Skin epidermis (tissue), 12 donors: ENCODE measurements around the gene ZNF420.
"Not testable (repeated sequence)": the region's sequence is repeated elsewhere in the genome, so short reads cannot be mapped to it uniquely, and the experiment has no call there.

Source experiments
- H3K27ac ChIP-seq, 21 experiments: fragments of 200-600 bp; sonication (generic) in 11 of 21; one replicate each; pipeline ENCODE4 v1.5.0; 2020; ENCODE audit warnings: mild to moderate bottlenecking in 3 of 21, inconsistent platforms in 2 of 21, moderate library complexity in 2 of 21
- H3K4me3 ChIP-seq, 7 experiments: fragments of 200-600 bp; sonication (generic) in 2 of 7; one replicate each; pipeline ENCODE4 v1.5.0; 2020; ENCODE audit warnings: inconsistent platforms in 2 of 7, mild to moderate bottlenecking in 2 of 7, moderate library complexity in 1 of 7

ZNF420 gene

GRCh38 chr19:37077934-37078716 lies at the start of gene ZNF420:
Gene ZNF420, plus strand, starts transcription at chr19:37078433. Its CDS starts 10,686 bp downstream, at chr19:37089119.
- H3K4me3 ChIP-seq, result peak within 1 kb of the TSS; percentile 54 to 81 (median 67)
- peak within 1 kb of the TSS in 20 of 21 experiments; percentile 39 to 92 (median 83) for H3K27ac ChIP-seq

DNA sequence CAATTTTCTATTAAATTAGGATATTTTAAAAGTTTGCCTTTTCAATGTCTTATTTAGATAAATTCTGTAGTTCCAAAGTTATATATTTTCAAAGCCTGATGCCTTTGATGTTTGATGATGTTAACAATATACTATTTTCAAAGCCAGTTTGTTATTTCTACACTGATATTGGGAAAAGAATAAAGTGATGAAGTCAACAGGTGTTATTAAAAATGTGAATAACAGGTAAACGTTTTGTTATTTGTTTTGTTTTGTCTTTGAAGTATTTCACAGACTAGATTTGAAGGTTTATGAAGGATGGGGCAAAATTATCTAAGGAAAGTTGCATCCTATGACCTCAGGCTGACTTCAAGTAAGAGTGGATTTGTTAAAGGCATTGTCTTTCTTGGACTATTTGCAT lies 33.1 kb upstream of the ZNF420 start:
- Histone ChIP-seq H3K27ac (no peak overlapping the region), H3K4me3 (no peak overlapping the region)

DNA sequence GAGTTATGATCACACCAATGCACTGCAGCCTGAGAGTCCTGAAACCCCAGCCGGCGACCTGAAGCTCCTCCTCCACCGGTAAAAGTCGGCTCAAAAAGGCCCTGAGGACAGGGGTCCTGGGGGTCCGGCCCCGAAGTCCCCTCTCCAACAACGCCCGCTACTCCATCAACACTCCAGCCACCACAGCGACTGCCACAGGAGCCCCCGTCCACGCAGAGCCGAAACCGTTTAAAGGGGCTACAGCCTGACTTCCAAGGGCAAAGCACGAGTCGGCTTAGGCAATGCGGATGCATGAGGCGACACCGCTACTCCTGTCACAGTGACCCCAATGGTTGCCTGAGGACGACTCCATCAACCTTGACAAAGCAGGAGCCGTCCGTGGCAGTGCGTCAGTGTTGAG lies 22.9 kb upstream of the ZNF420 start:
- Histone ChIP-seq H3K4me3 (no peak overlapping the region), H3K27ac (no peak overlapping the region)

DNA sequence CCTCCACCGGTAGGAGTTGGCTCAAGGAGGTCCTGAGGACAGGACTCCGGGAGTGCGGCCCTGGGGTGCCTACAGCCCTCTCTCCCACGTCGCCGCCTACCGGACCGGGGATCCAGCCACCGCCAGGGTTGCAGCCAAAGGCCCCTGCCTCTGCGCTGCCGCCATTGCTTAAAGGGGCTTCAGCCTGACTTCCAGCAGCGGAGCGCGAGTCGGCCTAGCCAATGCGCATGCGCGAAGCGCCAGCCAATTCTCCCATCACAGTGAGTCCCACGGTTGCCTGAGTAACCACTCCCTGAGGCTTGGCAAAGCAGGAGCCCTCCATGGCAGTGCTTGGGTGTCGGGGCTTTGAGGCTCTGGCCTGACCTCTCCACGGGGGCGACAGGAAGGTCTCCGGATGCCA lies 21.5 kb upstream of the ZNF420 start:
- H3K4me3 ChIP-seq, result no peak overlapping the region

GRCh38 chr19:37059142-37059541 lies 19.1 kb upstream of the ZNF420 start:
- H3K27ac ChIP-seq, result no peak overlapping the region
- no peak overlapping the region for H3K4me3 ChIP-seq

More for the DNA sequence above, 21.5 kb upstream of the ZNF420 start:
- no peak overlapping the region for H3K27ac ChIP-seq

DNA sequence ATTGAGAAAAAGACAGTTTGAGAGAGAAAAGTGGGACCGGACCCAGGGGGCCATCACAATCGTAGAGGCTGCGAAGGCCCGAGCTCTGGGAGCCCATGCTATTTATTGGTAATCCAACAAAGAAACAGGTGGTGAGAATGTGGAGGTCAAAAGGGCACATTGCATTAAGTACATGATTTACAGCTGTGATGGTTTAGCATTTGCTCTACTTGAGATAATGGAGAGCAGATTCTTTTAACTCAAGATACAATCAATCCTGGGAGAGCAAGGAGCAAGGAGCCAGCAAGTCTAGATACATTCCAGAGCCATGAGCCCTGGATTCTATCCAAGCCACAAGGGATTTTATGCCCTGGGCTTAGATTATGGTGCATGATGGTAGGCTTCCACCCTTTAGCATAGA lies 13.3 kb upstream of the ZNF420 start:
- H3K4me3 ChIP-seq, H3K27ac ChIP-seq: not testable (repeated sequence)

DNA sequence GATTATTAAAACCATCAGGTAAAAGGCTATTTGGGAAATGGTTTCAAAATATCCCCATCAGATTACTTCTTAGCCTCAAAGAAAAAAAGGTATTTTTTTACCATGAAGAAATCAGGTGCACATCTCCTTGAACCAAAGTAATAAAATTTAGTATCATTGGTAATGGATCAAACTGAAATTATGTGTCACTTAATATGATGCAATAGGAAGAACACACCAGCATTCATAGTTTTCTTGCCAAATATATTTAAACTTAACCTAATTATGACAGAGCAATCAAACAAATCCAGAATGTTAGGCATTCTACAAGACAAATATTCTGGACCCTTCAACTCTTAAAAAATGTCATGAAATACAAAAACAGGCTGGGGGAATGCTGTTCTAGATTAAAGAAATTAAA lies 4.1 kb upstream of the ZNF420 start:
- Histone ChIP-seq H3K27ac (no peak overlapping the region), H3K4me3 (no peak overlapping the region)

GRCh38 chr19:37074819-37075362 lies 3.3 kb upstream of the ZNF420 start:
- H3K4me3 ChIP-seq, result no peak overlapping the region
- H3K27ac ChIP-seq, result no peak overlapping the region

GRCh38 chr19:37076524-37076923 lies 1.7 kb upstream of the ZNF420 start:
- H3K27ac ChIP-seq, H3K4me3 ChIP-seq: not testable (repeated sequence)

DNA sequence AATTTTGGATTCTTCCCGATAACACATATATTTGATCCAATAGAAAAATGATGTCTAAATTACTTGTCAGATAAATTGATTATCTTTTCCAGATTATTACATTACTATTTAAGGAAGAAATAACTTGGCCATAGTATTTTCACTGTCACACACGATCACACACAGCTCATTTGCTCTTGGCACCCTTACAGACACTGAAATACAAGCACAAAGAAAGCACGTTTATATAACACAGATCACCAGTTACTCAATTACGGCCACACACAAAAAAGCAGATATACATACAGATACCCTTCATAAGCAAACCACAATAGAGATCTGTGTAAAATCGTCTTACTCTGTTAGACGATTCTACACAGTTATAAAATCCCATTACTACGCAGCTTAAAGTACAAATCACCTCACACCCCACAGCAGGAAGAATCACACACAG lies 716 bp upstream of the ZNF420 start:
- Histone ChIP-seq H3K27ac (peak overlapping the region in 20 of 21 experiments; percentile 39 to 92 (median 83)), H3K4me3 (peak overlapping the region; percentile 54 to 81 (median 67))

DNA sequence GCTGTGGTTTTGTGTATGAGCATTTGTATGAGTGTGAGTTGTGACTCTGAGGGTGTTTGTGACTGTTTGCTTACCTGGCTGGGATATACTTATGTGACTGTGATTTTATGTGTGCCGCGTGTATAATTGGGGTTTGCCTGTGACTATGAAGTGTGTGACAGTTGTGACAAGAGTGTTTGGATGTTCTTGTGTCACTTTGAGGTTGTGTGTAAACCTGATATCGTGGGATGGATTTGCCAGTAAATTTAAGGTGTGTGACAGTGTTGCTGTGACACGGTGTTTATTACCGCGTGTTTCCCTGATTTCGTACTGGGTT lies 442 bp downstream of the ZNF420 start:
- Histone ChIP-seq H3K4me3 (peak overlapping the region; percentile 54 to 81 (median 67)), H3K27ac (peak overlapping the region in 20 of 21 experiments; percentile 39 to 92 (median 83))

- peak overlapping the region; percentile 54 to 81 (median 67) for H3K4me3 ChIP-seq
Measured at GRCh38 chr19:37079238-37079637, 1.0 kb downstream of the ZNF420 start.

DNA sequence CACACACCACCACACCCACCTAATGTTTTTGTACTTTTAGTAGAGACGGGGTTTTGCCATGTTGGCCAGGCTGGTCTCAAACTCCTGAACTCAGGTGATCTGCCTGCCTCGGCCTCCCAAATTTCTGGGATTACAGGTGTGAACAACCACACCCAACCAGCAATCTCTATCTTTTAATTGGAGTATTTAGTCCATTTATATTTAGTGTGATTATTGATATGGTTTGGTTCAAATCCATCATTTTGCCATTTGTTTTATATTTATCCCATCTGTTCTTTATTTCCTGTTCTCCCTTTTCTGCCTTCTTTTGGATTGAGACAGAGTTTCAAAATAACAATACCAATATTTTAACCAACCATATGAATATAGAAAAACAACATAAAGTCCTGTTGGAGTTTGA lies 4.1 kb downstream of the ZNF420 start:
- no peak overlapping the region for H3K27ac ChIP-seq
- H3K4me3 ChIP-seq, result no peak overlapping the region

More at GRCh38 chr19:37079238-37079637, 1.0 kb downstream of the ZNF420 start:
- peak overlapping the region in 7 of 21 experiments; percentile 81 to 91 (median 89) for H3K27ac ChIP-seq

- no peak overlapping the region for H3K4me3 ChIP-seq
- H3K27ac ChIP-seq, result no peak overlapping the region
Measured at GRCh38 chr19:37087110-37087509, 8.9 kb downstream of the ZNF420 start.

DNA sequence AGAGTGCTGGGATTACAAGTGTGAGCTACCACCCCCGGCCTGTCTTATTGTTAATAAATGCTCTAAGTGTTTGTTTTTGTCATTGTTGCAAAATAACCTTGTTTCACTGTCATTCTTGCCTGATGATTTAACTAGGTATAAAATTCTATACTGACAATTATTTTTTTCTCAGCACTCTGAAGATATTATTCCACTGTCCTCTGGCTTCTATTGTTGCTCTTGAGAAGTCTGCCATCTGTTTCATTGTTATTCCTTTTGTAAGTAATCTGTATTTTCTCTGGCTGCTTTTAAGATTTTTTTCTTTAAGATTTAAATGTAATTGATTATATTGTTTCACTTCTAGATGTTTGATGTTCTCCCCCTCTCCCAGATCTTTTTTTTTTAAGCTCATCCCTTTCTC lies 17.6 kb downstream of the ZNF420 start:
- Histone ChIP-seq H3K27ac (no peak overlapping the region), H3K4me3 (no peak overlapping the region)

- H3K4me3 ChIP-seq, result no peak overlapping the region
- H3K27ac ChIP-seq, result no peak overlapping the region
Measured at GRCh38 chr19:37098570-37098969, 20.3 kb downstream of the ZNF420 start.

GRCh38 chr19:37104135-37104534 lies 25.9 kb downstream of the ZNF420 start:
- H3K27ac ChIP-seq, H3K4me3 ChIP-seq: not testable (repeated sequence)

DNA sequence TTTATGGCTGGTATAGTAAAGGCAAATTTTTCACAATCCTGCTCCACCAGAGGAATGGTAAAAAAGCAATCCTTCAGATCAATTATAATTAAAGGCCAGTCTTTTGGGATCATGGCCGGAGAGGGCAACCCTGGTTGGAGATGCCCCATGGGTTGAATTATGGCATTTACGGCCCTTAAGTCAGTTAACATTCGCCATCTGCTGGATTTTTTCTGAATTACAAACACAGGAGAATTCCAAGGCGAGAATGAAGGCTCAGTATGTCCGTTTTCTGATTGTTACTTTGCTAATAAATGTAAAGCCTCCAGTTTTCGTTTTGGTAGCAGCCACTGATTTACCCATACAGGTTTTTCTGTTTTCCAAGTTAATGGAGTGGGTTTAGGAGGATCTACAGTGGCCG lies 33.5 kb downstream of the ZNF420 start:
- not testable (repeated sequence) for H3K27ac ChIP-seq, H3K4me3 ChIP-seq

DNA sequence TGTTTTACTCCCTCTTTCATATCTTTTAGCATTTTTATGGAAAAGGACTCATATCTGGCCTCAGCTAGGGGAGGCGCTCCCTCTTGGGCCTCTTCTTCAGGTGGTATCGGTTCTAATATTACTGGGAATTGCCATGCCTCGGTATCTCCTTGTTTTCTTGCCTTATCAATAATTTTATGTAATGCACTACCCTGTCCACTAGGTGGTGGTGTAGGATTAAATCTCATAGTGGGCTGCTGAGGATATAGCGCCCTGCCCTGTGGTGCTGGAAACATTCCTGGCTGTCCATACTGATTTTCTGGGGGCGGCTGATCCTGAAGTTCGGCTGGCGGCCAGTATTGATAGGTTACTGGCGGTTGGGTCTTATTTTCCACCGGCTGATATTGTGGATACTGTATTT lies 35.8 kb downstream of the ZNF420 start:
- Histone ChIP-seq H3K4me3 (no peak overlapping the region), H3K27ac (no peak overlapping the region)

- not testable (repeated sequence) for H3K27ac ChIP-seq, H3K4me3 ChIP-seq
Measured at GRCh38 chr19:37122093-37122492, 43.9 kb downstream of the ZNF420 start.

DNA sequence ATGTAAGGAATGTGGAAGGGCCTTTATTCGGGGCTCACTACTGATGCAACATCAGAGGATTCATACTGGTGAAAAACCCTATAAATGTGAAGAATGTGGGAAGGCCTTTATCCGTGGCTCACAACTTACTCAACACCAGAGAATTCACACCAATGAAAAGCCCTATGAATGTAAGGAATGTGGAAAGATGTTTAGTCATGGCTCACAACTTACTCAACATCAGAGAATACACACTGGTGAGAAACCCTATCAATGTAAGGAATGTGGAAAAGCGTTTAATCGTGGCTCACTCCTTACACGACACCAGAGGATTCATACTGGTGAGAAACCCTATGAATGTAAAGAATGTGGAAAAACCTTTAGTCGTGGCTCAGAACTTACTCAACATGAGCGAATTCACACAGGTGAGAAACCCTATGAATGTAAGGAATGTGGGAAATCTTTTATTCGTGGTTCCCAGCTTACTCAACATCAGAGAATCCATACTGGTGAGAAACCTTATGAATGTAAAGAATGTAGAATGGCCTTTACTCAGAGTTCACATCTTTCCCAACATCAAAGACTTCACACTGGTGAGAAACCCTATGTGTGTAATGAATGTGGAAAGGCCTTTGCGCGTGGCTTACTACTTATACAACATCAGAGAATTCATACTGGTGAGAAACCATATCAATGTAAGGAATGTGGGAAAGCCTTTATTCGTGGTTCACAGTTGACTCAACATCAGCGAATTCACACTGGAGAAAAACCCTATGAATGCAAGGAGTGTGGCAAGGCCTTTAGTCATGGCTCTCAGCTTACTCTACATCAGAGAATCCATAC lies 50.0 kb downstream of the ZNF420 start:
- no peak overlapping the region for H3K27ac ChIP-seq
- H3K4me3 ChIP-seq, result no peak overlapping the region
